Mucosa of descending colon (tissue), 3 donors: Measurements from ENCODE around the gene FAT1. TPM values are rescaled to one million over a fixed set of nuclear protein-coding genes. Genes with fewer than 3 reads are reported as not detected.
A peak's percentile ranks its signal among the peaks of the same experiment; 100 is the strongest.
"Not testable (repeated sequence)": the region's sequence is repeated elsewhere in the genome, so short reads cannot be mapped to it uniquely, and the experiment has no call there.

ENCODE experiments used
- ATAC-seq: fragments of 200-7000 bp; cut with Tn5 transposase; one replicate; pipeline ENCODE4 v1.9.1; 2020; ENCODE audit warnings: mild to moderate bottlenecking, moderate library complexity
- DNase-seq, 3 donors: peaks; one replicate each; pipeline ENCODE4 v3.0.0-alpha.2; 2020
- H3K36me3 ChIP-seq: fragments of 200-600 bp; one replicate; pipeline ENCODE4 v1.8.0; 2021; ENCODE audit warnings: low read depth, mild to moderate bottlenecking
- H3K4me1 ChIP-seq: fragments of 200-600 bp; one replicate; pipeline ENCODE4 v1.8.0; 2021; ENCODE audit warnings: low read depth, mild to moderate bottlenecking
- H3K4me3 ChIP-seq: fragments of 200-600 bp; one replicate; pipeline ENCODE4 v1.8.0; 2021; ENCODE audit warnings: mild to moderate bottlenecking
- H3K9me3 ChIP-seq: fragments of 200-600 bp; one replicate; pipeline ENCODE4 v1.8.0; 2021; ENCODE audit warnings: mild to moderate bottlenecking
- CTCF ChIP-seq: fragments of 200-600 bp; IDR thresholded peaks from one replicate; pipeline ENCODE4 v1.8.0; 2022; ENCODE audit warnings: antibody characterized with exemption, mild to moderate bottlenecking
- intact Hi-C, 2 donors: fragments of 100-400 bp; cut with DNase I in 1 of 2; cut with micrococcal nuclease in 1 of 2; formaldehyde crosslinking; loops; one replicate each; pipeline versions ENCODE4 v1.11.0 to v1.11.1; 2022; cut with DNase I, micrococcal nuclease
- total RNA-seq, 3 donors: library from RNA; stranded (reverse); fragmentation: NEBNext Ultra II Directional in 2 of 3; extraction: Animal tissue kit (Norgen Biotek cat#: 25700) in 2 of 3; gene quantifications; one replicate each; pipeline versions ENCODE4 v1.2.1 to v1.2.4, GENCODE V29; 2021 to 2023
- donor health status: DM: no; HTN: no; CAD: no; lungs with moderate emphysema.
- donor health status: DM: no; HTN: no; CAD: no.
- donor health status: DM: no; HTN: yes; CAD: no.

Gene FAT1
- total RNA-seq, 3 donors from 2014 or later, result 241 to 337 (median 259) TPM

DNA sequence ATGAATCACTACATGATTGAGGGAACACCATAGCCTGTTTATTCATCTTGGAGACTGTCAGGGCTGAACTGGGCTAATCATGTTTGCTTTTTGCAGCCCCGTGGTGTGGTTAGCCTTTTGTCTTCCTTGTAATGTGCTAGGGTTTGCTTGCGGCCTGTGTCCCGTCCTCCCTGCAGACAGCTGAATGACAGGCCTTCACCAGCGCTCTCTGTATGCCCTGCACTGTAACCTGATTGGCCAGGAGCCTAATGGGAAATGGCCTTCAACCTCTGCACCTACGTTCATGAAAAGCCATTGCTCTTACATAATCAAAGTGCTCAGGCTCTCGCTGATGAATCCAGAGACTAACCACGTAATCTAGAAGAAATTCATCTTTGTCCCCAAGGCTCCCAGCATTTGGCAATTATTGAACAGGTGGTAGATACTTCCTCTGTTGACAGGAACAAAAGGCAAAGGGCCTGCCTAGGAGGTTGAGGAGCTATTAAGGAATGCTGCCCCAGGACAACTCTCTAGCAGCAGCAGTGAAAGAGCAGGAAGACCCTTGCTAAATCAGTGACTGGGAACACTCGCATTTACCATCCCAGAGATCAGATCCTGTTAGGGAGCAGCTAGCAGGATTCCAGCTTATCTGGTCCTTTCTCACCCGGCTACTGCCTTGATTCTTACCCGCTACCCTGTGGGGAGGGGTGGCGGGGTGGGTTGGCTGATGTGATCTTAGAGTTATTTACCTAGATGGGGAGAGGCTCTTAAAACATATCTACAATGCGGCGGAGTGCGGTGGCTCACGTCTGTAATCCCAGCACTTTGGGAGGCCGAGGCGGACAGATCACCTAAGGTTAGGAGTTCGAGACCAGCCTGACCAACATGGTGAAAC is 42.3 kb upstream of the FAT1 start:
- ATAC-seq (peak; percentile 96), DNase-seq (peak; percentile 72 to 81 (median 74))
- H3K36me3 ChIP-seq, result no peaks in the 10 kb centered on the region
- H3K4me3 ChIP-seq, result no peak overlapping the region
- no peaks in the 10 kb centered on the region for H3K9me3 ChIP-seq
- intact Hi-C loops, result no loop called here
- TF ChIP-seq CTCF, result no peak
- H3K4me1 ChIP-seq, result peaks cover 16% of the 10 kb centered on the region

DNA sequence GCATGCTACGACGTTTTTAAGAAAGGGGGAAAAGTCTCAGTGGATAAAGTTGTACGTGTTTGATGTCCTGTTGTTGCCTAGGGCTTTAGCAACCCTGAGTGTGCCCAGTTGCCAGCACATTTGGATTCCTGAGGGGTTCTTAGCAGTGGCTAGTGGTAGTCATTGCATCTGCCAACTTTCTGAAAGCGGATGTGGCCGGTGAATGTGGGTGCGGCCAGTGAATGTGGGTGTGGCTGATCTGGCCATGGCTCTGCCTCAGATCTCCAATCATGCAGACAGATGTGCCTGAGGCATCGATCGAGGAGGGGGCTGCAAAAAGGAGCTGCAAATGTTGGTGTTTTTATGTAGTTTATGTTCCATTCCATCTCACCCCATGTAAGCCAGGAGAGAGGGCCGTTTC is 41.5 kb upstream of the FAT1 start:
- peaks cover 16% of the 10 kb centered on the region for H3K4me1 ChIP-seq
- no peak for TF ChIP-seq CTCF
- peak; percentile 84 to 85 (median 85) for DNase-seq
- peak; percentile 92 for ATAC-seq
- no peaks in the 10 kb centered on the region for H3K9me3 ChIP-seq
- no peaks in the 10 kb centered on the region for H3K36me3 ChIP-seq
- H3K4me3 ChIP-seq, result no peak overlapping the region
- intact Hi-C loops, result no loop called here

DNA sequence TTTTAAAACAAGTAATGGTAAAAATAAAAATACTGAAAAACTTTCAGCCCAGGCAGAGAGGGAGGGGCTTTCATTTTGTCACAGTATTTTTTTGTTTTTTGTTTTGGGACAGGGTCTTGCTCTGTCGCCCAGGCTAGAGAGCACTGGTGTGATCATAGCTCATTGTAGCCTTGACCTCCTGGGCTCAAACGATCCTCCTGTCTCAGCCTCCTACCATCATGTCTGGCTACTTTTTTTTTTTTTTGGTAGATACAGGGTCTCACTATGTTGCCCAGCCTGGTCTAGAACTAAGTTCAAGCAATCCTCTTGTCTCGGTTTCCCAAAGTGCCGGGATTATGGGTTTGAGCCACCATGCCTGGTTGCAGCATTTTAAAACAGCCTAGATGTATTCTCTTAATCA is 40.8 kb upstream of the FAT1 start:
- intact Hi-C loops, result no loop called here
- DNase-seq (no peak), ATAC-seq (no peak)
- Histone ChIP-seq H3K4me1 (peaks cover 16% of the 10 kb centered on the region), H3K9me3 (no peaks in the 10 kb centered on the region), H3K4me3 (no peak overlapping the region), H3K36me3 (no peaks in the 10 kb centered on the region)
- no peak for TF ChIP-seq CTCF

DNA sequence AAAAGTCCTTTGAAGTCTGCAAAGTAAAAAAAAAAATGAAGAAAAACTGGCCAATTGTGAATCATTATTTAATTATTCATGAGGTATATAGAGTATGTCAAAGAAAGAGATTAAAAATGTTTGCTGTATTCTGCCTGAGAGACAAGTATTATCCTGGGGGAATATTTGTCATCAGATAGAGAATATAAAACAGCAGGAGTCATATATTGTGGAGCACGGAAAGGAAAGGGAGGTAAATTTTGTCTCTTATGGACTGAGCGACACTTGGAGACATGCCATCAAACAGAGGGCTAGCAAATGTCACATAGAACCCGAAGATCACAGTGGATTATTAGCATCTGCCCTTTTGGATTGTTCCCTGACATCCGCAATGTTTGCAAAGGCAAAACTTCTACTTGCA is 39.2 kb upstream of the FAT1 start:
- ATAC-seq (no peak), DNase-seq (no peak)
- Histone ChIP-seq H3K36me3 (no peaks in the 10 kb centered on the region), H3K9me3 (no peaks in the 10 kb centered on the region), H3K4me1 (peaks cover 16% of the 10 kb centered on the region), H3K4me3 (no peak overlapping the region)
- no peak for TF ChIP-seq CTCF
- intact Hi-C loops, result no loop called here

DNA sequence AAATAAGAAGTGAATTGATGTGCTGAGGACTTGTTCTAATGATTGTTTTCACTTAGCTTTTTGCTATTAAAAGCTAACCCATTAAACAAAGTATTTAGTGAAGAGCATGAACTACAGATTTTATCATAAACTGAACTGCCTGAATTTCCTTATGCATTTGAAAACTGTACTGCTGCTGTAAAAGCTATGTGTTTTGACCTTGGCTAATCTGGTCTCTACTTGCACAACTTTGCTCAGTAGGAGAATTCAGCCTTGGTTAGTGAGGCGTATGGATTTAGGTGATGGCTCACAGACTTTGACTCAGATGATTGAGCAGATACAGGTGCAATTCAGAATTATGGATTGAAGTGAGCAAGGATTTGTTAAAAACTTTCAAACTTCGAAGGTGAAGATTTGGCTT is 38.7 kb upstream of the FAT1 start:
- DNase-seq (no peak), ATAC-seq (no peak)

GRCh38 chr4:186761956-186762355 is 38.3 kb upstream of the FAT1 start:
- H3K9me3 ChIP-seq, ATAC-seq, intact Hi-C loops, DNase-seq, H3K36me3 ChIP-seq, H3K4me3 ChIP-seq: not testable (repeated sequence)
- H3K4me1 ChIP-seq, result peaks cover 16% of the 10 kb centered on the region

More for the DNA sequence above, 38.7 kb upstream of the FAT1 start:
- no peak overlapping the region for H3K4me3 ChIP-seq
- peaks cover 16% of the 10 kb centered on the region for H3K4me1 ChIP-seq
- no peak for TF ChIP-seq CTCF
- no peaks in the 10 kb centered on the region for H3K36me3 ChIP-seq
- no peaks in the 10 kb centered on the region for H3K9me3 ChIP-seq
- intact Hi-C loops, result no loop called here
